Panc1 (cell line): ENCODE results near the gene ELFN1. TPM values are rescaled to one million over a fixed set of nuclear protein-coding genes. Genes with fewer than 3 reads are reported as not detected.

Source experiments
- ATAC-seq: fragments of 200-7000 bp; cut with Tn5 transposase; 2 replicates; pipeline ENCODE4 v1.9.1; 2020; ENCODE audit warnings: mild to moderate bottlenecking, moderate library complexity
- BruUV-seq: library from RNA; stranded (reverse); fragments of 400-500 nt; replicated peaks from 2 replicates; lab custom pipeline; 2021; lab: Mats Ljungman, UMichigan
- CTCF ChIA-PET: fragments of 300-600 bp; sonication (Branson Sonifier 250); formaldehyde crosslinking; loops from one replicate; lab custom pipeline; 2022; ENCODE audit warnings: antibody characterized with exemption; lab: Charles Lee
- POLR2A ChIA-PET: fragments of 300-600 bp; sonication (Branson Sonifier 250); formaldehyde crosslinking; loops from one replicate; lab custom pipeline; 2022; ENCODE audit warnings: antibody characterized with exemption; lab: Charles Lee
- DNase-seq: peaks from one replicate; pipeline ENCODE4 v3.0.0-alpha.2; 2010; ENCODE audit warnings: low read depth, low spot score
- H3K27ac ChIP-seq: 2 replicates; pipeline ENCODE4 v1.5.1; 2011; ENCODE audit warnings: mild to moderate bottlenecking, low read length, inconsistent platforms
- H3K27me3 ChIP-seq: fragments of 200-500 bp; sonication (Bioruptor generic); 2 replicates; pipeline ENCODE4 v1.6.0; 2014; ENCODE audit warnings: low read length, inconsistent platforms; ENCODE audit not compliant: control insufficient read depth, insufficient read depth
- H3K36me3 ChIP-seq: fragments of 200-500 bp; sonication (Bioruptor generic); 2 replicates; pipeline ENCODE4 v1.5.1; 2014; ENCODE audit warnings: inconsistent platforms, mild to moderate bottlenecking, low read length, moderate library complexity; ENCODE audit not compliant: control insufficient read depth, insufficient read depth
- H3K4me1 ChIP-seq: 2 replicates; pipeline ENCODE4 v1.5.1; 2011; ENCODE audit warnings: inconsistent platforms, mild to moderate bottlenecking, low read length, moderate library complexity; ENCODE audit not compliant: control insufficient read depth, insufficient read depth
- H3K4me3 ChIP-seq, 2 experiments: 2 replicates each; pipeline ENCODE4 v1.5.1; 2011 to 2012; ENCODE audit warnings: low read depth in 2 of 2, low read length in 2 of 2, mild to moderate bottlenecking in 2 of 2, inconsistent platforms in 1 of 2, moderate library complexity in 1 of 2
- H3K9me3 ChIP-seq: fragments of 200-500 bp; sonication (Bioruptor generic); 2 replicates; pipeline ENCODE4 v1.5.1; 2014; ENCODE audit warnings: low read depth, mild to moderate bottlenecking, inconsistent platforms, low read length, moderate library complexity; ENCODE audit not compliant: control insufficient read depth, insufficient read depth
- POLR2AphosphoS5 ChIP-seq: IDR thresholded peaks from 2 replicates; pipeline ENCODE4 v1.6.1; 2012; ENCODE audit warnings: mild to moderate bottlenecking, low read depth, low read length, moderate library complexity
- REST ChIP-seq, 2 experiments: IDR thresholded peaks; 2 replicates each; pipeline ENCODE4 v1.6.1; 2011 to 2012; ENCODE audit warnings: low read depth in 2 of 2, control low read depth in 1 of 2, low read length in 1 of 2, mild to moderate bottlenecking in 1 of 2, moderate library complexity in 1 of 2; ENCODE audit not compliant: insufficient read depth in 1 of 2
- SIN3A ChIP-seq: IDR thresholded peaks from 2 replicates; pipeline ENCODE4 v1.6.1; 2012; ENCODE audit warnings: low read depth, mild to moderate bottlenecking, low read length, moderate library complexity, borderline replicate concordance; ENCODE audit not compliant: insufficient read depth
- TCF7L2 ChIP-seq: IDR thresholded peaks from 2 replicates; pipeline ENCODE4 v1.6.1; 2011; ENCODE audit warnings: mild to moderate bottlenecking, low read depth, low read length, inconsistent platforms
- in situ Hi-C: cut with HindIII; loops from 2 replicates; pipeline ENCODE4 v1.10.0; 2016; ENCODE audit warnings: low sequenced_read_pairs, low pct_unique_long_range_greater_than_20kb
- intact Hi-C: fragments of 100-400 bp; cut with micrococcal nuclease; formaldehyde crosslinking; loops from one replicate; pipeline ENCODE4 v1.10.0; 2022; ENCODE audit not compliant: unreplicated experiment
- total RNA-seq: library from RNA; stranded (reverse); gene quantifications from one replicate; pipeline ENCODE4 v1.2.1, GENCODE V29; 2021; ENCODE audit not compliant: unreplicated experiment
- TF ChIP-seq, protein P1 (sequence below): fragments of 450-650 bp; IDR thresholded peaks from 2 replicates; pipeline ENCODE4 v1.5.1; 2017; ENCODE audit warnings: mild to moderate bottlenecking

The ELFN1 gene
- total RNA-seq, 1 experiment from 2014 or later: 39.0 TPM

- Histone ChIP-seq H3K4me3 (no peak overlapping the region), H3K27ac (no peak overlapping the region), H3K36me3 (no peaks in the 10 kb centered on the region), H3K9me3 (no peaks in the 10 kb centered on the region), H3K27me3 (no peaks in the 10 kb centered on the region), H3K4me1 (no peaks in the 10 kb centered on the region)
- TF ChIP-seq SIN3A: no peak
- TF ChIP-seq POLR2AphosphoS5: no peak; the same call in none of the 2 replicates
- TF ChIP-seq, protein P1, sequence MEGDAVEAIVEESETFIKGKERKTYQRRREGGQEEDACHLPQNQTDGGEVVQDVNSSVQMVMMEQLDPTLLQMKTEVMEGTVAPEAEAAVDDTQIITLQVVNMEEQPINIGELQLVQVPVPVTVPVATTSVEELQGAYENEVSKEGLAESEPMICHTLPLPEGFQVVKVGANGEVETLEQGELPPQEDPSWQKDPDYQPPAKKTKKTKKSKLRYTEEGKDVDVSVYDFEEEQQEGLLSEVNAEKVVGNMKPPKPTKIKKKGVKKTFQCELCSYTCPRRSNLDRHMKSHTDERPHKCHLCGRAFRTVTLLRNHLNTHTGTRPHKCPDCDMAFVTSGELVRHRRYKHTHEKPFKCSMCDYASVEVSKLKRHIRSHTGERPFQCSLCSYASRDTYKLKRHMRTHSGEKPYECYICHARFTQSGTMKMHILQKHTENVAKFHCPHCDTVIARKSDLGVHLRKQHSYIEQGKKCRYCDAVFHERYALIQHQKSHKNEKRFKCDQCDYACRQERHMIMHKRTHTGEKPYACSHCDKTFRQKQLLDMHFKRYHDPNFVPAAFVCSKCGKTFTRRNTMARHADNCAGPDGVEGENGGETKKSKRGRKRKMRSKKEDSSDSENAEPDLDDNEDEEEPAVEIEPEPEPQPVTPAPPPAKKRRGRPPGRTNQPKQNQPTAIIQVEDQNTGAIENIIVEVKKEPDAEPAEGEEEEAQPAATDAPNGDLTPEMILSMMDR: no peak
- no peak for TF ChIP-seq TCF7L2
- CTCF ChIA-PET: no interaction called here
- no TSS peak for BruUV-seq
- no peak for DNase-seq
- intact Hi-C loops (no loop called here), in situ Hi-C loops (no loop called here)
- ATAC-seq: no peak
- POLR2A ChIA-PET: no interaction called here
Observed at GRCh38 chr7:1735806-1736483, 65.9 kb downstream of the ELFN1 start.

- ChIA-PET CTCF (no interaction called here), POLR2A (no interaction called here)
- ATAC-seq (no peak), DNase-seq (no peak)
- H3K27me3 ChIP-seq: no peaks in the 10 kb centered on the region
- no peaks in the 10 kb centered on the region for H3K36me3 ChIP-seq
- H3K4me3 ChIP-seq: no peak overlapping the region
- TF ChIP-seq, protein P1: no peak
- TF ChIP-seq POLR2AphosphoS5 (no peak), SIN3A (no peak), REST (IDR thresholded peaks at IDR 0.05; ENCODE audit: insufficient read depth in 1 of 2, low read depth in 2 of 2, low read length in 1 of 2) (no peak)
- in situ Hi-C loops (no loop called here), intact Hi-C loops (no loop called here)
- H3K4me1 ChIP-seq: no peaks in the 10 kb centered on the region; the same call in 1 of the 2 replicates
- BruUV-seq: no TSS peak
- H3K9me3 ChIP-seq: no peaks in the 10 kb centered on the region
- H3K27ac ChIP-seq: no peak overlapping the region
Observed at GRCh38 chr7:1736484-1736817, 66.4 kb downstream of the ELFN1 start.
